Endothelial cell of umbilical vein (primary cell): ENCODE measurements around the gene PRKCD.

Experiments used
- EZH2 ChIP-seq: IDR thresholded peaks from 2 replicates; pipeline ENCODE4 v1.6.1; 2012; ENCODE audit warnings: borderline replicate concordance, low read depth, mild to moderate bottlenecking, moderate library complexity, low read length, inconsistent platforms; ENCODE audit not compliant: severe bottlenecking
- FOS ChIP-seq: IDR thresholded peaks from 2 replicates; pipeline ENCODE4 v1.6.1; 2011; ENCODE audit warnings: mild to moderate bottlenecking, low read length, moderate library complexity, borderline replicate concordance; ENCODE audit not compliant: insufficient read depth
- POLR2AphosphoS5 ChIP-seq: IDR thresholded peaks from 2 replicates; pipeline ENCODE4 v1.6.1; 2012; ENCODE audit warnings: low read depth, mild to moderate bottlenecking, control low read depth, low read length, moderate library complexity; ENCODE audit not compliant: insufficient read depth
- TF ChIP-seq, protein P1 (sequence below), 2 donors: IDR thresholded peaks; 1 replicate in 1 of 2; 2 replicates in 1 of 2; pipeline ENCODE4 v1.5.1; 2011; ENCODE audit warnings: low read length in 2 of 2, mild to moderate bottlenecking in 2 of 2, moderate library complexity in 2 of 2, control low read depth in 1 of 2, inconsistent platforms in 1 of 2, low read depth in 1 of 2; ENCODE audit not compliant: insufficient read depth in 1 of 2; ENCODE audit errors: extremely low read depth in 1 of 2

GRCh38 chr3:53114412-53115074, 46.5 kb upstream of the PRKCD start:
- no peak for TF ChIP-seq POLR2AphosphoS5
- TF ChIP-seq, protein P1, sequence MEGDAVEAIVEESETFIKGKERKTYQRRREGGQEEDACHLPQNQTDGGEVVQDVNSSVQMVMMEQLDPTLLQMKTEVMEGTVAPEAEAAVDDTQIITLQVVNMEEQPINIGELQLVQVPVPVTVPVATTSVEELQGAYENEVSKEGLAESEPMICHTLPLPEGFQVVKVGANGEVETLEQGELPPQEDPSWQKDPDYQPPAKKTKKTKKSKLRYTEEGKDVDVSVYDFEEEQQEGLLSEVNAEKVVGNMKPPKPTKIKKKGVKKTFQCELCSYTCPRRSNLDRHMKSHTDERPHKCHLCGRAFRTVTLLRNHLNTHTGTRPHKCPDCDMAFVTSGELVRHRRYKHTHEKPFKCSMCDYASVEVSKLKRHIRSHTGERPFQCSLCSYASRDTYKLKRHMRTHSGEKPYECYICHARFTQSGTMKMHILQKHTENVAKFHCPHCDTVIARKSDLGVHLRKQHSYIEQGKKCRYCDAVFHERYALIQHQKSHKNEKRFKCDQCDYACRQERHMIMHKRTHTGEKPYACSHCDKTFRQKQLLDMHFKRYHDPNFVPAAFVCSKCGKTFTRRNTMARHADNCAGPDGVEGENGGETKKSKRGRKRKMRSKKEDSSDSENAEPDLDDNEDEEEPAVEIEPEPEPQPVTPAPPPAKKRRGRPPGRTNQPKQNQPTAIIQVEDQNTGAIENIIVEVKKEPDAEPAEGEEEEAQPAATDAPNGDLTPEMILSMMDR (IDR thresholded peaks at IDR 0.05; ENCODE audit: extremely low read depth in 1 of 2, insufficient read depth in 1 of 2, low read depth in 1 of 2, low read length in 2 of 2), result no peak
- no peak for TF ChIP-seq FOS
- no peak for TF ChIP-seq EZH2
